ENCODE results near the gene EIF5.

GRCh38 chr14:103311171-103311997, 22.7 kb upstream of the EIF5 start:
- TF ChIP-seq EZH2 (IDR thresholded peaks at IDR 0.05; ENCODE audit: borderline replicate concordance, low read length) (no peak), CTCF (conservative IDR thresholded peaks at IDR 0.05 in 1 of 2, IDR thresholded peaks at IDR 0.05 in 1 of 2; ENCODE audit: extremely low read depth in 1 of 2, insufficient read depth in 1 of 2, low read depth in 1 of 2, low read length in 2 of 2) (no peak)

Data from mammary epithelial cell (primary cell).